ENCODE measurements around the gene GART.
"Not testable (repeated sequence)": the region's sequence is repeated elsewhere in the genome, so short reads cannot be mapped to it uniquely, and the experiment has no call there.

DNA sequence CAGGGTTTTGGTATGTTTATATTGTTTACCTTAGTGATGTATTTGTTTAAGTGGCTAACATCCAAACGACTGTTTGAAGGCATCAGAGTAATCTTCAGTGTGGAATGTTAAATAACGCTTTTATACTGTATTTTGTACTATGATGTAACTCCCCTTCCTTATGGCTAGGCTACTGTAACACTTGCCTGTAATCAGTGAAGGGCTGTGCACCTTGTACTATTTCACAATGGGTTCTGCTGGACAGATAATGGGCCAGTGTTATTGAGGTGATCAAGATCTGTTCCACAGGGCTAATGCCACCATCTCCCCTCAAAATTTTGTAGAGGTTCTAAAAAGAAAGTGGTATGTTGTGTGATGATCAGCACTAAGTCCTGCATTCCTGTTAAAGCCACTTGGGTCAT lies 34.8 kb upstream of the GART start:
- TF ChIP-seq, protein P1, sequence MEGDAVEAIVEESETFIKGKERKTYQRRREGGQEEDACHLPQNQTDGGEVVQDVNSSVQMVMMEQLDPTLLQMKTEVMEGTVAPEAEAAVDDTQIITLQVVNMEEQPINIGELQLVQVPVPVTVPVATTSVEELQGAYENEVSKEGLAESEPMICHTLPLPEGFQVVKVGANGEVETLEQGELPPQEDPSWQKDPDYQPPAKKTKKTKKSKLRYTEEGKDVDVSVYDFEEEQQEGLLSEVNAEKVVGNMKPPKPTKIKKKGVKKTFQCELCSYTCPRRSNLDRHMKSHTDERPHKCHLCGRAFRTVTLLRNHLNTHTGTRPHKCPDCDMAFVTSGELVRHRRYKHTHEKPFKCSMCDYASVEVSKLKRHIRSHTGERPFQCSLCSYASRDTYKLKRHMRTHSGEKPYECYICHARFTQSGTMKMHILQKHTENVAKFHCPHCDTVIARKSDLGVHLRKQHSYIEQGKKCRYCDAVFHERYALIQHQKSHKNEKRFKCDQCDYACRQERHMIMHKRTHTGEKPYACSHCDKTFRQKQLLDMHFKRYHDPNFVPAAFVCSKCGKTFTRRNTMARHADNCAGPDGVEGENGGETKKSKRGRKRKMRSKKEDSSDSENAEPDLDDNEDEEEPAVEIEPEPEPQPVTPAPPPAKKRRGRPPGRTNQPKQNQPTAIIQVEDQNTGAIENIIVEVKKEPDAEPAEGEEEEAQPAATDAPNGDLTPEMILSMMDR (IDR thresholded peaks at IDR 0.05), result not testable (repeated sequence)
- not testable (repeated sequence) for TF ChIP-seq POLR2A (IDR thresholded peaks at IDR 0.05)
